Gastroesophageal sphincter (tissue), 3 donors: ENCODE measurements around the gene HTRA3.

Experiments
- CTCF ChIP-seq, 4 experiments: fragments of 200-600 bp in 2 of 4; fragments of 450-650 bp in 2 of 4; sonication (generic) in 1 of 4; IDR thresholded peaks; one replicate each; pipeline ENCODE4 v1.5.1; 2017 to 2019; ENCODE audit warnings: antibody characterized with exemption in 4 of 4, mild to moderate bottlenecking in 2 of 4, moderate library complexity in 2 of 4
- EP300 ChIP-seq: sonication (generic); formaldehyde crosslinking; IDR thresholded peaks from one replicate; pipeline ENCODE4 v1.6.1; 2017; ENCODE audit warnings: antibody characterized with exemption, mild to moderate bottlenecking
- POLR2A ChIP-seq, 2 donors: fragments of 450-650 bp; IDR thresholded peaks; one replicate each; pipeline ENCODE4 v1.6.1; 2017; ENCODE audit warnings: antibody characterized with exemption in 2 of 2, mild to moderate bottlenecking in 2 of 2, moderate library complexity in 1 of 2
- POLR2AphosphoS5 ChIP-seq: sonication (generic); formaldehyde crosslinking; IDR thresholded peaks from one replicate; pipeline ENCODE4 v1.6.1; 2017; ENCODE audit warnings: antibody characterized with exemption

- TF ChIP-seq CTCF (IDR thresholded peaks at IDR 0.05) (no peak), POLR2A (IDR thresholded peaks at IDR 0.05) (no peak), POLR2AphosphoS5 (no peak), EP300 (no peak)
These were observed 42.5 kb downstream of the HTRA3 start for GRCh38 chr4:8312069-8312445.
